Pancreas (tissue), 10 donors: Measurements from ENCODE around the gene MORF4L1. TPM values are rescaled to one million over a fixed set of nuclear protein-coding genes. Genes with fewer than 3 reads are reported as not detected.

Source experiments
- ATAC-seq, 4 donors: fragments of 200-7000 bp; cut with Tn5 transposase; one replicate each; pipeline versions ENCODE4 v1.8.0 to v1.9.1; 2020; ENCODE audit warnings: mild to moderate bottlenecking in 4 of 4, moderate library complexity in 4 of 4
- DNase-seq, 6 donors: peaks; one replicate each; pipeline ENCODE4 v3.0.0-alpha.2; 2020
- FAIRE-seq: peaks from 2 replicates; lab custom pipeline; 2012; peaks lifted over from hg19 to GRCh38; lab: Jason Lieb, UNC
- H3K27ac ChIP-seq, 4 donors: fragments of 200-600 bp; sonication (generic); 1 replicate in 3 of 4; 2 replicates in 1 of 4; pipeline versions ENCODE4 v1.5.0 to v1.8.0; 2020
- H3K27me3 ChIP-seq, 4 donors: fragments of 200-600 bp; one replicate each; pipeline ENCODE4 v1.8.0; 2021
- H3K36me3 ChIP-seq, 3 donors: fragments of 200-600 bp; sonication (generic) in 1 of 3; one replicate each; pipeline versions ENCODE4 v1.5.0 to v1.8.0; 2020 to 2021
- H3K4me1 ChIP-seq, 3 donors: fragments of 200-600 bp; one replicate each; pipeline ENCODE4 v1.8.0; 2021
- H3K4me3 ChIP-seq, 4 donors: fragments of 200-600 bp; sonication (generic) in 2 of 4; one replicate each; pipeline versions ENCODE4 v1.5.0 to v1.8.0; 2020 to 2021
- H3K9me3 ChIP-seq, 4 donors: fragments of 200-600 bp; one replicate each; pipeline ENCODE4 v1.8.0; 2021
- CTCF ChIP-seq, 4 donors: fragments of 200-600 bp; sonication (generic) in 3 of 4; IDR thresholded peaks; one replicate each; pipeline versions ENCODE4 v1.5.0 to v1.8.0; 2021; ENCODE audit warnings: antibody characterized with exemption in 4 of 4
- WGBS, 2 donors: extraction: QIAGEN DNeasy Blood & Tissue Kit; methylation state at CpG; one replicate each; pipeline ENCODE4 v1.1.7; 2013; 5-methylcytosine and 5-hydroxymethylcytosine counted together
- intact Hi-C, 3 donors: fragments of 100-400 bp; cut with DNase I; formaldehyde crosslinking; loops; one replicate each; pipeline versions ENCODE4 v1.11.1 to v1.14.2; 2022
- polyA plus RNA-seq, 2 donors: library from polyadenylated mRNA; stranded (reverse); fragments of 200-250 nt; gene quantifications; one replicate each; pipeline ENCODE4 v1.2.3, GENCODE V29; 2013
- total RNA-seq, 6 donors: library from RNA; stranded (reverse); fragmentation: NEBNext Ultra II Directional in 4 of 6; extraction: Animal tissue kit (Norgen Biotek cat#: 25700) in 4 of 6; gene quantifications; one replicate each; pipeline versions ENCODE4 v1.2.1 to v1.2.4, GENCODE V29; 2021 to 2023
- donor health status: healthy with polysubstance abuse.
- donor health status: DM: no; HTN: no; CAD: no; lungs with moderate emphysema.
- donor health status: DM: no; HTN: no; CAD: no.
- donor health status: control.
- donor health status: control.
- donor health status: Bipolar disorder and iron deficiency.
- donor health status: DM: yes; HTN: yes; CAD: no.
- donor health status: DM: no; HTN: no; CAD: no.
- donor health status: DM: no; HTN: no; CAD: no.
- donor health status: DM: yes; HTN: yes; CAD: no.

Gene MORF4L1
- total and polyA plus RNA-seq, 8 donors: 55.0 to 149 (median 90.4) TPM

- FAIRE-seq (no peak), DNase-seq (no peak), ATAC-seq (peak in 3 of 4 donors; percentile 53 to 79 (median 54))
- H3K36me3 ChIP-seq: peaks cover 0 to 7% (median 0%) of the 10 kb centered on the region in 3 donors
- intact Hi-C loops: loop anchor here in 1 of 3 donors (5.0 to 10.0 kb wide), 2 partner anchors 67 to 275 kb away; no protein-coding TSS in a partner anchor
- peaks cover 3 to 7% (median 5%) of the 10 kb centered on the region in 3 donors for H3K4me1 ChIP-seq
- H3K27ac ChIP-seq: no peak overlapping the region
- no peaks in the 10 kb centered on the region for H3K9me3 ChIP-seq
- 66 to 68% methylated on average over 5 of the region's 5 CpGs for WGBS, 2 donors
- no peaks in the 10 kb centered on the region for H3K27me3 ChIP-seq
- peak in 3 of 4 donors; percentile 39 to 66 (median 40) for TF ChIP-seq CTCF (IDR thresholded peaks at IDR 0.05)
- no peak overlapping the region for H3K4me3 ChIP-seq
Measured at GRCh38 chr15:78909791-78910228, 37.1 kb downstream of the MORF4L1 start.

GRCh38 chr15:78910271-78910670 lies 37.6 kb downstream of the MORF4L1 start:
- intact Hi-C loops: loop anchor here in 1 of 3 donors (5.0 kb wide), 1 partner anchor 67 kb away; no protein-coding TSS in a partner anchor
- DNase-seq (no peak), ATAC-seq (no peak), FAIRE-seq (no peak)
- TF ChIP-seq CTCF (IDR thresholded peaks at IDR 0.05): no peak
- peaks cover 3 to 7% (median 5%) of the 10 kb centered on the region in 3 donors for H3K4me1 ChIP-seq
- no peaks in the 10 kb centered on the region for H3K27me3 ChIP-seq
- WGBS, 2 donors: 82 to 88% methylated on average over 7 of the region's 7 CpGs
- no peak overlapping the region for H3K4me3 ChIP-seq
- H3K27ac ChIP-seq: no peak overlapping the region
- peaks cover 0 to 6% (median 0%) of the 10 kb centered on the region in 3 donors for H3K36me3 ChIP-seq
- no peaks in the 10 kb centered on the region for H3K9me3 ChIP-seq

GRCh38 chr15:78912316-78912715 lies 39.6 kb downstream of the MORF4L1 start:
- no peak for FAIRE-seq
- peaks cover 0 to 6% (median 0%) of the 10 kb centered on the region in 3 donors for H3K36me3 ChIP-seq
- H3K9me3 ChIP-seq: no peaks in the 10 kb centered on the region
- no peak overlapping the region for H3K4me3 ChIP-seq
- ATAC-seq: no peak
- H3K4me1 ChIP-seq: peaks cover 3 to 7% (median 3%) of the 10 kb centered on the region in 3 donors
- H3K27ac ChIP-seq: no peak overlapping the region
- DNase-seq: no peak
- WGBS, 2 donors: 58 to 64% methylated on average over 2 of the region's 2 CpGs
- H3K27me3 ChIP-seq: no peaks in the 10 kb centered on the region
- intact Hi-C loops: loop anchor here in 1 of 3 donors (5.0 kb wide), 1 partner anchor 65 kb away; no protein-coding TSS in a partner anchor
- TF ChIP-seq CTCF (IDR thresholded peaks at IDR 0.05): no peak

GRCh38 chr15:78913012-78913411 lies 40.3 kb downstream of the MORF4L1 start:
- no peak for TF ChIP-seq CTCF (IDR thresholded peaks at IDR 0.05)

More at GRCh38 chr15:78913012-78913411, 40.3 kb downstream of the MORF4L1 start:
- WGBS, 2 donors: 50 to 64% methylated on average over 3 of the region's 3 CpGs
- no peaks in the 10 kb centered on the region for H3K27me3 ChIP-seq
- peaks cover 0 to 6% (median 0%) of the 10 kb centered on the region in 3 donors for H3K36me3 ChIP-seq
- DNase-seq: no peak
- H3K4me1 ChIP-seq: peaks cover 3 to 7% (median 3%) of the 10 kb centered on the region in 3 donors
- no peak overlapping the region for H3K4me3 ChIP-seq
- FAIRE-seq: no peak
- no peak for ATAC-seq
- intact Hi-C loops: loop anchor here in 1 of 3 donors (5.0 kb wide), 1 partner anchor 64 kb away; no protein-coding TSS in a partner anchor
- H3K27ac ChIP-seq: no peak overlapping the region
- no peaks in the 10 kb centered on the region for H3K9me3 ChIP-seq
